Measurements from ENCODE around the gene DOC2B.
A peak's percentile ranks its signal among the peaks of the same experiment; 100 is the strongest.
"Not testable (repeated sequence)": the region's sequence is repeated elsewhere in the genome, so short reads cannot be mapped to it uniquely, and the experiment has no call there.

Gene DOC2B

GRCh38 chr17:224576-224975, 43.1 kb upstream of the DOC2B start:
- H3K36me3 ChIP-seq (ENCODE audit: control insufficient read depth in 2 of 2, insufficient read depth in 1 of 2, low read length in 2 of 2); H3K4me3 ChIP-seq (ENCODE audit: low read depth, low read length); H3K27ac ChIP-seq (ENCODE audit: extremely low read depth, low read depth, low read length); H3K9me3 ChIP-seq (ENCODE audit: control insufficient read depth, insufficient read depth, low read depth, low read length); H3K4me1 ChIP-seq (ENCODE audit: control insufficient read depth, insufficient read depth, low read length); CTCF ChIA-PET; POLR2A ChIA-PET: not testable (repeated sequence)
- TF ChIP-seq, protein P1, sequence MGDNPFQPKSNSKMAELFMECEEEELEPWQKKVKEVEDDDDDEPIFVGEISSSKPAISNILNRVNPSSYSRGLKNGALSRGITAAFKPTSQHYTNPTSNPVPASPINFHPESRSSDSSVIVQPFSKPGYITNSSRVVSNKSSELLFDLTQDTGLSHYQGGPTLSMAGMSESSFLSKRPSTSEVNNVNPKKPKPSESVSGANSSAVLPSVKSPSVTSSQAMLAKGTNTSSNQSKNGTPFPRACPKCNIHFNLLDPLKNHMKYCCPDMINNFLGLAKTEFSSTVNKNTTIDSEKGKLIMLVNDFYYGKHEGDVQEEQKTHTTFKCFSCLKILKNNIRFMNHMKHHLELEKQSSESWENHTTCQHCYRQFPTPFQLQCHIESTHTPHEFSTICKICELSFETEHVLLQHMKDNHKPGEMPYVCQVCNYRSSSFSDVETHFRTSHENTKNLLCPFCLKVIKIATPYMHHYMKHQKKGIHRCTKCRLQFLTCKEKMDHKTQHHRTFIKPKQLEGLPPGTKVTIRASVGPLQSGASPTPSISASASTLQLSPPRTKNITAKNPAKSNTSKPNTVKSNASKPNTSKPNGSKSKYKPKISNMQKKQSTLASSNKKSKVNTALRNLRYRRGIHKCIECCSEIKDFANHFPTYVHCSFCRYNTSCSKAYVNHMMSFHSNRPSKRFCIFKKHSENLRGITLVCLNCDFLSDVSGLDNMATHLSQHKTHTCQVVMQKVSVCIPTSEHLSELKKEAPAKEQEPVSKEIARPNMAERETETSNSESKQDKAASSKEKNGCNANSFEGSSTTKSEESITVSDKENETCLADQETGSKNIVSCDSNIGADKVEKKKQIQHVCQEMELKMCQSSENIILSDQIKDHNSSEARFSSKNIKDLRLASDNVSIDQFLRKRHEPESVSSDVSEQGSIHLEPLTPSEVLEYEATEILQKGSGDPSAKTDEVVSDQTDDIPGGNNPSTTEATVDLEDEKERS (tag by site-specific recombination; IDR thresholded peaks at IDR 0.05), result peak; percentile 71; the same call in 1 of the 2 replicates
- TF ChIP-seq ZNF146 (tag by site-specific recombination; IDR thresholded peaks at IDR 0.05) (peak; percentile 100), ZNF580 (tag by site-specific recombination; IDR thresholded peaks at IDR 0.05) (peak; percentile 76; the same call in 1 of the 2 replicates)

GRCh38 chr17:223723-224471, 42.4 kb upstream of the DOC2B start:
- ChIA-PET CTCF (interaction anchor here (0.6 kb wide), 1 partner anchor 396 kb away, joined by 3 read pairs; no protein-coding TSS in a partner anchor), POLR2A (no interaction called here)
- peak; percentile 26; the same call in 1 of the 2 replicates for TF ChIP-seq GLIS1 (tag by site-specific recombination; IDR thresholded peaks at IDR 0.05)
- TF ChIP-seq ZFP37 (tag by site-specific recombination; IDR thresholded peaks at IDR 0.05), result no peak
- peak; percentile 64; the same call in 1 of the 2 replicates for TF ChIP-seq ZIC2 (tag by site-specific recombination; IDR thresholded peaks at IDR 0.05)
- no peak for TF ChIP-seq ZNF501 (tag by site-specific recombination; IDR thresholded peaks at IDR 0.05)
- Histone ChIP-seq H3K9me3 (ENCODE audit: control insufficient read depth, insufficient read depth, low read depth, low read length) (no peaks in the 10 kb centered on the region), H3K4me1 (ENCODE audit: control insufficient read depth, insufficient read depth, low read length) (no peaks in the 10 kb centered on the region), H3K27ac (ENCODE audit: extremely low read depth, low read depth, low read length) (no peak overlapping the region), H3K4me3 (ENCODE audit: low read depth, low read length) (no peak overlapping the region), H3K36me3 (ENCODE audit: control insufficient read depth in 2 of 2, insufficient read depth in 1 of 2, low read length in 2 of 2) (no peaks in the 10 kb centered on the region)

DNA sequence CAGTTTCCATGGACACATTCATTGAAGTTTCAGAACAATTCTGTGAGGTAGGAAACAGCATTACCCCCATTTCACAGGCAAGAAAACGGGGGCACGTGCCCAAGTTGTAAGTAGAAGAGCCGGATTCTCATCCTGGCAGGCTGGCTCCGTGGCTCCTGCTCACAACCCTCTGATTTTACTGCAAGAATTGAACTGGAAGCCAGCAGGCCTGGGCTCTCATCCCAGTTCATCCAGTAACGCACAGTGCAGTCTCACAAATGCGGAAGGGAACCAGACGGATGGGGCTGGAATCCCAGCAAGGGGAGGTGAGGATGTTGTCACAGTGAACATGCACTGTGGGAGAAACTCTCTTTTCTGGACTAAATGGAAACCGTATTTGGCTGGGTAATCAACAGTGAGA, 40.7 kb upstream of the DOC2B start:
- ChIA-PET CTCF (no interaction called here), POLR2A (no interaction called here)

DNA sequence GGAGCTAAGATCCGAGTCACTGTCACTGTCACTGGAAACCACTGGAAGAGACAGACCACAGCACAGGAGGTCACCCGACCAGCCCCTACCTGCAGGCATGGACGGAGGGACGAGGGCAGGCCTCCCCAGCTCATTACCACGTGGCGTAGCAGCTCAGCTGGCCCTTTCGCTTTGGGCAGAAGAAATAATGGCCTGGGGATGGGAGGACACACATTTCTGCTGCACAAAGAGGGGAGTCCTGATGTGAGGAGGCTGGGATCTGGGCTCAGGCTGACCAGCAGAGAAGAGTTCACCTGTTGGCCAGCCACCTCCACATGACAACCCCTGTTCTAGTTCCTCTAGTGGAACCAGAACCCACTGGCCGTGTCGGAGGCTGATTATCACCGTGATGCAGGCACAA, 38.2 kb upstream of the DOC2B start:
- POLR2A ChIA-PET, result no interaction called here
- H3K4me1 ChIP-seq (ENCODE audit: control insufficient read depth, insufficient read depth, low read length), result 0 out of 2 replicates have a peak, but pooled peaks cover 2% of the 10 kb centered on the region
- H3K9me3 ChIP-seq (ENCODE audit: control insufficient read depth, insufficient read depth, low read depth, low read length), result no peaks in the 10 kb centered on the region
- CTCF ChIA-PET, result no interaction called here
- TF ChIP-seq ZNF221 (tag by site-specific recombination; IDR thresholded peaks at IDR 0.05; ENCODE audit: borderline replicate concordance) (no peak), HOXA7 (CRISPR knock-in tag; IDR thresholded peaks at IDR 0.05; ENCODE audit: borderline replicate concordance) (no peak), ZNF169 (tag by site-specific recombination; IDR thresholded peaks at IDR 0.05) (no peak)
- TF ChIP-seq, protein P2, sequence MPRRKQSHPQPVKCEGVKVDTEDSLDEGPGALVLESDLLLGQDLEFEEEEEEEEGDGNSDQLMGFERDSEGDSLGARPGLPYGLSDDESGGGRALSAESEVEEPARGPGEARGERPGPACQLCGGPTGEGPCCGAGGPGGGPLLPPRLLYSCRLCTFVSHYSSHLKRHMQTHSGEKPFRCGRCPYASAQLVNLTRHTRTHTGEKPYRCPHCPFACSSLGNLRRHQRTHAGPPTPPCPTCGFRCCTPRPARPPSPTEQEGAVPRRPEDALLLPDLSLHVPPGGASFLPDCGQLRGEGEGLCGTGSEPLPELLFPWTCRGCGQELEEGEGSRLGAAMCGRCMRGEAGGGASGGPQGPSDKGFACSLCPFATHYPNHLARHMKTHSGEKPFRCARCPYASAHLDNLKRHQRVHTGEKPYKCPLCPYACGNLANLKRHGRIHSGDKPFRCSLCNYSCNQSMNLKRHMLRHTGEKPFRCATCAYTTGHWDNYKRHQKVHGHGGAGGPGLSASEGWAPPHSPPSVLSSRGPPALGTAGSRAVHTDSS (tag by site-specific recombination; IDR thresholded peaks at IDR 0.05), result no peak
- no peak overlapping the region for H3K27ac ChIP-seq (ENCODE audit: extremely low read depth, low read depth, low read length)
- H3K36me3 ChIP-seq (ENCODE audit: control insufficient read depth in 2 of 2, insufficient read depth in 1 of 2, low read length in 2 of 2), result no peaks in the 10 kb centered on the region
- no peak overlapping the region for H3K4me3 ChIP-seq (ENCODE audit: low read depth, low read length)

More for the DNA sequence above, 40.7 kb upstream of the DOC2B start:
- H3K4me1 ChIP-seq (ENCODE audit: control insufficient read depth, insufficient read depth, low read length), result no peaks in the 10 kb centered on the region
- no peak overlapping the region for H3K4me3 ChIP-seq (ENCODE audit: low read depth, low read length)
- no peak overlapping the region for H3K27ac ChIP-seq (ENCODE audit: extremely low read depth, low read depth, low read length)
- TF ChIP-seq, protein P3, sequence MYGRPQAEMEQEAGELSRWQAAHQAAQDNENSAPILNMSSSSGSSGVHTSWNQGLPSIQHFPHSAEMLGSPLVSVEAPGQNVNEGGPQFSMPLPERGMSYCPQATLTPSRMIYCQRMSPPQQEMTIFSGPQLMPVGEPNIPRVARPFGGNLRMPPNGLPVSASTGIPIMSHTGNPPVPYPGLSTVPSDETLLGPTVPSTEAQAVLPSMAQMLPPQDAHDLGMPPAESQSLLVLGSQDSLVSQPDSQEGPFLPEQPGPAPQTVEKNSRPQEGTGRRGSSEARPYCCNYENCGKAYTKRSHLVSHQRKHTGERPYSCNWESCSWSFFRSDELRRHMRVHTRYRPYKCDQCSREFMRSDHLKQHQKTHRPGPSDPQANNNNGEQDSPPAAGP (tag by site-specific recombination; IDR thresholded peaks at IDR 0.05), result no peak
- TF ChIP-seq, protein P4, sequence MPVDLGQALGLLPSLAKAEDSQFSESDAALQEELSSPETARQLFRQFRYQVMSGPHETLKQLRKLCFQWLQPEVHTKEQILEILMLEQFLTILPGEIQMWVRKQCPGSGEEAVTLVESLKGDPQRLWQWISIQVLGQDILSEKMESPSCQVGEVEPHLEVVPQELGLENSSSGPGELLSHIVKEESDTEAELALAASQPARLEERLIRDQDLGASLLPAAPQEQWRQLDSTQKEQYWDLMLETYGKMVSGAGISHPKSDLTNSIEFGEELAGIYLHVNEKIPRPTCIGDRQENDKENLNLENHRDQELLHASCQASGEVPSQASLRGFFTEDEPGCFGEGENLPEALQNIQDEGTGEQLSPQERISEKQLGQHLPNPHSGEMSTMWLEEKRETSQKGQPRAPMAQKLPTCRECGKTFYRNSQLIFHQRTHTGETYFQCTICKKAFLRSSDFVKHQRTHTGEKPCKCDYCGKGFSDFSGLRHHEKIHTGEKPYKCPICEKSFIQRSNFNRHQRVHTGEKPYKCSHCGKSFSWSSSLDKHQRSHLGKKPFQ (tag by site-specific recombination; IDR thresholded peaks at IDR 0.05), result no peak
- TF ChIP-seq ZNF670 (tag by site-specific recombination; IDR thresholded peaks at IDR 0.05; ENCODE audit: low read depth), result no peak
- no peaks in the 10 kb centered on the region for H3K9me3 ChIP-seq (ENCODE audit: control insufficient read depth, insufficient read depth, low read depth, low read length)
- no peaks in the 10 kb centered on the region for H3K36me3 ChIP-seq (ENCODE audit: control insufficient read depth in 2 of 2, insufficient read depth in 1 of 2, low read length in 2 of 2)

Measured in HEK293 (cell line).